Nephron (organoid): ENCODE measurements around the gene ZNF439.
"Not testable (repeated sequence)": the region's sequence is repeated elsewhere in the genome, so short reads cannot be mapped to it uniquely, and the experiment has no call there.

Experiments used
- H3K27ac Mint-ChIP-seq, 3 experiments: 2 replicates each; pipeline ENCODE4 v1.8.0; 2020; ENCODE audit warnings: mixed read lengths in 3 of 3, mild to moderate bottlenecking in 2 of 3, moderate library complexity in 1 of 3
- H3K27me3 Mint-ChIP-seq: 2 replicates; pipeline ENCODE4 v1.8.0; 2021; ENCODE audit warnings: low read depth, mild to moderate bottlenecking, moderate library complexity, mixed read lengths
- H3K36me3 Mint-ChIP-seq: 2 replicates; pipeline ENCODE4 v1.8.0; 2020; ENCODE audit warnings: low read depth, mixed read lengths
- H3K4me1 Mint-ChIP-seq: 2 replicates; pipeline ENCODE4 v1.8.0; 2020; ENCODE audit warnings: mixed read lengths
- H3K4me3 Mint-ChIP-seq, 3 experiments: 2 replicates each; pipeline ENCODE4 v1.8.0; 2020; ENCODE audit warnings: mild to moderate bottlenecking in 3 of 3, mixed read lengths in 3 of 3, moderate library complexity in 2 of 3
- H3K9me3 Mint-ChIP-seq: 2 replicates; pipeline ENCODE4 v1.8.0; 2020; ENCODE audit warnings: mixed read lengths
- CTCF ChIP-seq, 3 experiments: fragments of 200-600 bp; sonication (generic); IDR thresholded peaks; one replicate each; pipeline ENCODE4 v1.5.0; 2021; ENCODE audit warnings: antibody characterized with exemption in 3 of 3; ENCODE audit not compliant: unreplicated experiment in 3 of 3

The ZNF439 gene

GRCh38 chr19:11890634-11891033 lies 42.1 kb downstream of the ZNF439 start:
- Mint-ChIP-seq H3K4me3 (no peak overlapping the region), H3K4me1 (peaks cover 29% of the 10 kb centered on the region), H3K9me3 (peaks cover 48% of the 10 kb centered on the region), H3K27ac (no peak overlapping the region), H3K27me3 (peaks cover 4% of the 10 kb centered on the region), H3K36me3 (peaks cover 81% of the 10 kb centered on the region)
- TF ChIP-seq CTCF (IDR thresholded peaks at IDR 0.05; ENCODE audit: unreplicated experiment in 3 of 3), result no peak

- H3K9me3 Mint-ChIP-seq, result peaks cover 59% of the 10 kb centered on the region
- TF ChIP-seq CTCF (IDR thresholded peaks at IDR 0.05; ENCODE audit: unreplicated experiment in 3 of 3), result no peak
- H3K36me3 Mint-ChIP-seq, result peaks cover 89% of the 10 kb centered on the region
- no peak overlapping the region for H3K27ac Mint-ChIP-seq
- no peaks in the 10 kb centered on the region for H3K27me3 Mint-ChIP-seq
- no peak overlapping the region for H3K4me3 Mint-ChIP-seq
- H3K4me1 Mint-ChIP-seq, result peaks cover 2% of the 10 kb centered on the region
Measured at GRCh38 chr19:11894851-11895250, 46.3 kb downstream of the ZNF439 start.

- no peak for TF ChIP-seq CTCF (IDR thresholded peaks at IDR 0.05; ENCODE audit: unreplicated experiment in 3 of 3)
- peaks cover 78% of the 10 kb centered on the region for H3K9me3 Mint-ChIP-seq
- H3K36me3 Mint-ChIP-seq, result peaks cover 93% of the 10 kb centered on the region
- no peak overlapping the region for H3K27ac Mint-ChIP-seq
- H3K4me3 Mint-ChIP-seq, result no peak overlapping the region
- no peaks in the 10 kb centered on the region for H3K4me1 Mint-ChIP-seq
- no peaks in the 10 kb centered on the region for H3K27me3 Mint-ChIP-seq
Measured at GRCh38 chr19:11902228-11902627, 53.7 kb downstream of the ZNF439 start.

GRCh38 chr19:11905928-11906327 lies 57.4 kb downstream of the ZNF439 start:
- Mint-ChIP-seq H3K27me3 (no peaks in the 10 kb centered on the region), H3K36me3 (peaks cover 93% of the 10 kb centered on the region), H3K27ac (no peak overlapping the region), H3K4me3 (no peak overlapping the region), H3K9me3 (peaks cover 80% of the 10 kb centered on the region), H3K4me1 (no peaks in the 10 kb centered on the region)
- no peak for TF ChIP-seq CTCF (IDR thresholded peaks at IDR 0.05; ENCODE audit: unreplicated experiment in 3 of 3)

GRCh38 chr19:11911937-11912336 lies 63.4 kb downstream of the ZNF439 start:
- Mint-ChIP-seq H3K36me3 (peaks cover 82% of the 10 kb centered on the region), H3K9me3 (peaks cover 64% of the 10 kb centered on the region)
- H3K4me1 Mint-ChIP-seq, H3K4me3 Mint-ChIP-seq, H3K27ac Mint-ChIP-seq, H3K27me3 Mint-ChIP-seq: not testable (repeated sequence)

- H3K9me3 Mint-ChIP-seq, result peaks cover 53% of the 10 kb centered on the region
- H3K4me1 Mint-ChIP-seq, H3K4me3 Mint-ChIP-seq, H3K27ac Mint-ChIP-seq, H3K27me3 Mint-ChIP-seq: not testable (repeated sequence)
- peaks cover 69% of the 10 kb centered on the region for H3K36me3 Mint-ChIP-seq
Measured at GRCh38 chr19:11914417-11915051, 66.0 kb downstream of the ZNF439 start.
